H1 (cell line): Measurements from ENCODE around the gene DDX51. TPM values are rescaled to one million over a fixed set of nuclear protein-coding genes. Genes with fewer than 3 reads are reported as not detected.

Source experiments
- CTCF ChIA-PET: fragments of 300-600 bp; sonication (Branson Sonifier 250); formaldehyde crosslinking; loops from one replicate; lab custom pipeline; 2021; ENCODE audit not compliant: partially characterized antibody; lab: Charles Lee
- POLR2A ChIA-PET: fragments of 300-600 bp; sonication (Branson Sonifier 250); formaldehyde crosslinking; loops from one replicate; lab custom pipeline; 2021; ENCODE audit warnings: inconsistent platforms; ENCODE audit not compliant: partially characterized antibody; lab: Charles Lee
- DNase-seq, 2 experiments: peaks; one replicate each; pipeline versions ENCODE4 v3.0.0 to v3.0.0-alpha.2; 2010 to 2022; ENCODE audit warnings: low spot score in 2 of 2, low read depth in 1 of 2, mixed read lengths in 1 of 2
- FAIRE-seq: peaks from 2 replicates; lab custom pipeline; 2011; peaks lifted over from hg19 to GRCh38; lab: Jason Lieb, UNC
- H2AFZ ChIP-seq: 2 replicates; pipeline ENCODE4 v1.8.1; 2012; ENCODE audit warnings: low read length, inconsistent platforms
- H2AK5ac ChIP-seq: 2 replicates; pipeline ENCODE4 v1.6.1; 2013; ENCODE audit warnings: low read depth, low read length
- H2BK120ac ChIP-seq: replicated peaks from 2 replicates; pipeline ENCODE3; 2013; ENCODE audit warnings: low read depth, low read length, inconsistent platforms
- H2BK12ac ChIP-seq: 2 replicates; pipeline ENCODE4 v1.6.1; 2013; ENCODE audit warnings: low read depth, low read length
- H2BK15ac ChIP-seq: 2 replicates; pipeline ENCODE4 v1.6.1; 2013; ENCODE audit warnings: low read length
- H2BK20ac ChIP-seq: 2 replicates; pipeline ENCODE4 v1.6.1; 2013; ENCODE audit warnings: low read length
- H2BK5ac ChIP-seq: 2 replicates; pipeline ENCODE4 v1.6.1; 2013; ENCODE audit warnings: low read depth, low read length
- H3K14ac ChIP-seq: 2 replicates; pipeline ENCODE4 v1.6.1; 2013; ENCODE audit warnings: inconsistent platforms; ENCODE audit not compliant: insufficient read length
- H3K18ac ChIP-seq: 2 replicates; pipeline ENCODE4 v1.6.1; 2013; ENCODE audit warnings: low read length; ENCODE audit errors: extremely low read depth
- H3K23ac ChIP-seq: 2 replicates; pipeline ENCODE4 v1.6.1; 2013; ENCODE audit warnings: inconsistent platforms; ENCODE audit not compliant: insufficient read length
- H3K23me2 ChIP-seq: 2 replicates; pipeline ENCODE4 v1.6.1; 2013; ENCODE audit warnings: low read depth, low read length
- H3K27ac ChIP-seq: 2 replicates; pipeline ENCODE4 v1.6.1; 2011; ENCODE audit warnings: low read depth, low read length, inconsistent platforms
- H3K27me3 ChIP-seq, 4 experiments: replicated peaks in 1 of 4; 1 replicate in 1 of 4; 2 replicates in 3 of 4; pipeline versions ENCODE4 v1.6.1 to v1.8.1; 2011 to 2013; ENCODE audit warnings: low read length in 3 of 4, mild to moderate bottlenecking in 3 of 4, inconsistent platforms in 2 of 4, mixed read lengths in 2 of 4, moderate library complexity in 1 of 4; ENCODE audit not compliant: control insufficient read depth in 3 of 4, insufficient read depth in 3 of 4; ENCODE audit errors: extremely low read depth in 1 of 4
- H3K36me3 ChIP-seq, 4 experiments: 2 replicates each; pipeline versions ENCODE4 v1.6.1 to v1.8.1; 2011 to 2013; ENCODE audit warnings: mild to moderate bottlenecking in 4 of 4, low read length in 3 of 4, moderate library complexity in 2 of 4, control low read depth in 1 of 4, inconsistent platforms in 1 of 4; ENCODE audit not compliant: insufficient read depth in 4 of 4, control insufficient read depth in 2 of 4
- H3K4ac ChIP-seq: replicated peaks from 2 replicates; pipeline ENCODE3; 2013; ENCODE audit warnings: low read length, low read depth, mixed read lengths, inconsistent platforms; ENCODE audit not compliant: insufficient read length
- H3K4me1 ChIP-seq, 4 experiments: replicated peaks in 1 of 4; 1 replicate in 1 of 4; 2 replicates in 3 of 4; pipeline versions ENCODE4 v1.6.1 to v1.8.1; 2011 to 2013; ENCODE audit warnings: low read length in 3 of 4, inconsistent platforms in 2 of 4, mixed read lengths in 1 of 4; ENCODE audit not compliant: insufficient read depth in 4 of 4, control insufficient read depth in 3 of 4
- H3K4me2 ChIP-seq, 2 experiments: 2 replicates each; pipeline versions ENCODE4 v1.6.1 to v1.8.1; 2011 to 2013; ENCODE audit warnings: low read depth in 2 of 2, low read length in 2 of 2, control low read depth in 1 of 2, inconsistent platforms in 1 of 2, mild to moderate bottlenecking in 1 of 2; ENCODE audit not compliant: insufficient read depth in 1 of 2
- H3K4me3 ChIP-seq, 4 experiments: fragments of 200-600, 300-600 bp in 1 of 4; sonication (generic), shearing (Covaris generic), sonication (Bioruptor Twin) in 1 of 4; 2 replicates each; pipeline versions ENCODE4 v1.5.1 to v1.8.1; 2011 to 2016; ENCODE audit warnings: low read length in 4 of 4, low read depth in 3 of 4, control low read depth in 2 of 4, inconsistent platforms in 2 of 4, mild to moderate bottlenecking in 2 of 4, mixed read lengths in 1 of 4, moderate library complexity in 1 of 4; ENCODE audit not compliant: insufficient read depth in 2 of 4; ENCODE audit errors: extremely low read depth in 1 of 4
- H3K56ac ChIP-seq: replicated peaks from 2 replicates; pipeline ENCODE3; 2013; ENCODE audit warnings: low read depth, mild to moderate bottlenecking, mixed read lengths, low read length, inconsistent platforms; ENCODE audit not compliant: insufficient read length
- H3K79me1 ChIP-seq: 2 replicates; pipeline ENCODE4 v1.6.1; 2013; ENCODE audit warnings: low read depth, low read length, control low read depth
- H3K79me2 ChIP-seq, 2 experiments: 2 replicates each; pipeline versions ENCODE4 v1.6.1 to v1.8.1; 2012 to 2013; ENCODE audit warnings: low read length in 2 of 2, mild to moderate bottlenecking in 2 of 2, inconsistent platforms in 1 of 2; ENCODE audit not compliant: insufficient read depth in 2 of 2, control insufficient read depth in 1 of 2
- H3K9ac ChIP-seq, 4 experiments: replicated peaks in 1 of 4; 1 replicate in 1 of 4; 2 replicates in 3 of 4; pipeline versions ENCODE4 v1.6.1 to v1.8.1; 2011 to 2013; ENCODE audit warnings: low read depth in 3 of 4, low read length in 3 of 4, control low read depth in 2 of 4, mild to moderate bottlenecking in 2 of 4, moderate library complexity in 2 of 4, inconsistent platforms in 1 of 4; ENCODE audit errors: extremely low read depth in 1 of 4
- H3K9me3 ChIP-seq, 2 experiments: 2 replicates each; pipeline versions ENCODE4 v1.6.1 to v1.8.1; 2012 to 2013; ENCODE audit warnings: mild to moderate bottlenecking in 2 of 2, moderate library complexity in 2 of 2, control low read depth in 1 of 2, inconsistent platforms in 1 of 2, low read depth in 1 of 2, low read length in 1 of 2, mixed read lengths in 1 of 2; ENCODE audit not compliant: insufficient read depth in 2 of 2
- H4K20me1 ChIP-seq, 2 experiments: replicated peaks in 1 of 2; 2 replicates each; pipeline versions ENCODE3 to v1.8.1; 2011 to 2013; ENCODE audit warnings: inconsistent platforms in 2 of 2, low read length in 2 of 2, mild to moderate bottlenecking in 1 of 2; ENCODE audit not compliant: insufficient read depth in 2 of 2, control insufficient read depth in 1 of 2
- H4K5ac ChIP-seq: 2 replicates; pipeline ENCODE4 v1.6.1; 2013; ENCODE audit warnings: low read length, low read depth, mixed read lengths, inconsistent platforms; ENCODE audit not compliant: insufficient read length
- H4K8ac ChIP-seq: 2 replicates; pipeline ENCODE4 v1.8.0; 2013; ENCODE audit warnings: mild to moderate bottlenecking, moderate library complexity, low read length, inconsistent platforms; ENCODE audit not compliant: insufficient read depth; ENCODE audit errors: extremely low read depth
- H4K91ac ChIP-seq: replicated peaks from 2 replicates; pipeline ENCODE3; 2013; ENCODE audit warnings: low read length, mixed read lengths, inconsistent platforms; ENCODE audit not compliant: insufficient read length
- NRF1 ChIP-seq: IDR thresholded peaks from 2 replicates; pipeline ENCODE4 v1.6.1; 2011; ENCODE audit warnings: mild to moderate bottlenecking, low read depth, low read length, improper control_type of control experiment
- POLR2AphosphoS5 ChIP-seq: IDR thresholded peaks from 2 replicates; pipeline ENCODE4 v1.6.1; 2011; ENCODE audit warnings: low read depth, low read length
- SRF ChIP-seq: IDR thresholded peaks from 2 replicates; pipeline ENCODE4 v1.6.1; 2011; ENCODE audit warnings: mild to moderate bottlenecking, low read depth, low read length, moderate library complexity
- SUZ12 ChIP-seq: fragments of 200-600 bp; sonication (generic); IDR thresholded peaks from 2 replicates; pipeline ENCODE4 v1.6.1; 2012; ENCODE audit warnings: mild to moderate bottlenecking, inconsistent platforms, low read length, moderate library complexity, mixed read lengths
- WGBS, 2 experiments: shearing (Covaris generic) in 1 of 2; methylation state at CpG; one replicate each; pipeline versions ENCODE4 v1.1.6 to v1.1.7; 2013 to 2015; ENCODE audit warnings: low lambda C conversion rate in 2 of 2, mixed read lengths in 2 of 2, inconsistent platforms in 1 of 2, low coverage in 1 of 2, missing lambda C conversion rate in 1 of 2; ENCODE audit not compliant: insufficient replicate concordance in 2 of 2, insufficient coverage in 1 of 2, insufficient read length in 1 of 2; ENCODE audit errors: extremely low coverage in 1 of 2, missing lambda C conversion rate in 1 of 2; 5-methylcytosine and 5-hydroxymethylcytosine counted together
- polyA plus RNA-seq, 7 experiments: library from polyadenylated mRNA; depleted of rRNA in 3 of 7; stranded (reverse) in 5 of 7; unstranded in 2 of 7; fragments of >200 nt in 5 of 7; fragments of 200-250 nt in 2 of 7; gene quantifications; 1 replicate in 5 of 7; 2 replicates in 1 of 7; 4 replicates in 1 of 7; pipeline versions ENCODE4 v1.2.1 to v1.2.3, GENCODE V29; 2011 to 2013; ENCODE audit warnings: missing spikeins in 2 of 7, mixed read lengths in 2 of 7
- total RNA-seq: library from RNA; stranded (reverse); fragmentation: NEBNext Ultra II Directional; extraction: Animal tissue kit (Norgen Biotek cat#: 25700); gene quantifications from 2 replicates; pipeline ENCODE4 v1.2.1, GENCODE V29; 2021
- TF ChIP-seq, protein P1 (sequence below): IDR thresholded peaks from 2 replicates; pipeline ENCODE4 v1.6.1; 2012; ENCODE audit warnings: low read length, inconsistent platforms

DDX51 gene
- total and polyA plus RNA-seq, 2 of the 8 experiments (the other 6 are each of a cell fraction or from before 2014, with no cell fraction given) = 11.2 to 24.4 TPM

DNA sequence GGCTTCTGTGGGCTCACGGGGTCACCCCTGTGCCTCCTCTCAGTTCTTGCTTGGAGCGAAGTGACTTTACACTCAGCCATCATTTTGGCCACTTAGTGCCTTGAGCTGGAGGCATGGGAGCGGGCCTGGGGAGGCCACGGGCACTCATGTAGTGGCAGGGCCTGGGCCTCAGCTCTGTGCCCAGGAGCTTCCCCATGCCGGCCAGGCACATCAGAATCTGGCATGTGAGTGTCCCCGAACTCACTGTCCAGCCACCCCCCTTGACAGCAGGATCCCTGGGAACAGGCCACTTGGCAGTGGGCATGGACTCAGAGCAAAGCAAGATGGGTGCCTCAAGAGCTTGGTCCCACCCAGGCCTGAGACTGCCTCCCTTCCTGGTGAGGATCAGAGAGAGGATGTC, 29.5 kb downstream of the DDX51 start:
- Histone ChIP-seq H3K23me2 (no peaks in the 10 kb centered on the region), H3K36me3 (peaks cover 7 to 21% (median 13%) of the 10 kb centered on the region in 4 experiments), H3K56ac (no peak overlapping the region), H3K14ac (no peak overlapping the region), H2BK5ac (no peak overlapping the region), H2BK15ac (no peak overlapping the region), H3K79me2 (no peaks in the 10 kb centered on the region), H2BK12ac (no peak overlapping the region), H3K27me3 (no peaks in the 10 kb centered on the region), H4K8ac (no peak overlapping the region), H3K27ac (no peak overlapping the region), H3K4ac (no peak overlapping the region), H3K79me1 (no peaks in the 10 kb centered on the region), H2AK5ac (no peak overlapping the region), H3K9ac (no peak overlapping the region), H3K9me3 (no peaks in the 10 kb centered on the region; a peak in 1 of 4 replicates), H3K4me1 (no peaks in the 10 kb centered on the region; a peak in 2 of 7 replicates), H4K5ac (no peak overlapping the region), H3K4me2 (no peak overlapping the region), H2AFZ (no peak overlapping the region), H4K91ac (no peak overlapping the region), H3K18ac (no peak overlapping the region), H2BK120ac (no peak overlapping the region), H2BK20ac (no peak overlapping the region), H3K4me3 (no peak overlapping the region), H4K20me1 (peaks cover 0 to 4% of the 10 kb centered on the region in 2 experiments), H3K23ac (no peak overlapping the region)
- CTCF ChIA-PET = interaction anchor here (0.9 to 1.3 kb wide), 4 partner anchors 9 to 39 kb away, joined by 3 to 4 read pairs (median 3); no protein-coding TSS in a partner anchor
- FAIRE-seq (no peak), DNase-seq (peak in 1 of 2 experiments; percentile 16)
- POLR2A ChIA-PET = no interaction called here
- 90% methylated on average over 6 of the region's 6 CpGs; no CpG with 5 or more reads in 1 of the 2 experiments for WGBS, 2 experiments
- no peak for TF ChIP-seq POLR2AphosphoS5
- TF ChIP-seq NRF1 = no peak
- TF ChIP-seq SRF = no peak
- TF ChIP-seq, protein P1, sequence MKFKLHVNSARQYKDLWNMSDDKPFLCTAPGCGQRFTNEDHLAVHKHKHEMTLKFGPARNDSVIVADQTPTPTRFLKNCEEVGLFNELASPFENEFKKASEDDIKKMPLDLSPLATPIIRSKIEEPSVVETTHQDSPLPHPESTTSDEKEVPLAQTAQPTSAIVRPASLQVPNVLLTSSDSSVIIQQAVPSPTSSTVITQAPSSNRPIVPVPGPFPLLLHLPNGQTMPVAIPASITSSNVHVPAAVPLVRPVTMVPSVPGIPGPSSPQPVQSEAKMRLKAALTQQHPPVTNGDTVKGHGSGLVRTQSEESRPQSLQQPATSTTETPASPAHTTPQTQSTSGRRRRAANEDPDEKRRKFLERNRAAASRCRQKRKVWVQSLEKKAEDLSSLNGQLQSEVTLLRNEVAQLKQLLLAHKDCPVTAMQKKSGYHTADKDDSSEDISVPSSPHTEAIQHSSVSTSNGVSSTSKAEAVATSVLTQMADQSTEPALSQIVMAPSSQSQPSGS = no peak
- no peak for TF ChIP-seq SUZ12
